Glutamatergic neuron (in vitro differentiated cells): Measurements from ENCODE around the gene IRAG1. TPM values are rescaled to one million over a fixed set of nuclear protein-coding genes. Genes with fewer than 3 reads are reported as not detected.

Source experiments
- DNase-seq: peaks from one replicate; pipeline ENCODE4 v3.0.0; 2022
- H3K27ac Mint-ChIP-seq: one replicate; pipeline ENCODE4 v1.8.0; 2020; ENCODE audit warnings: mild to moderate bottlenecking, mixed read lengths, inconsistent platforms; ENCODE audit not compliant: unreplicated experiment
- H3K27me3 Mint-ChIP-seq: one replicate; pipeline ENCODE4 v1.8.0; 2020; ENCODE audit warnings: mild to moderate bottlenecking, moderate library complexity, mixed read lengths, inconsistent platforms; ENCODE audit not compliant: unreplicated experiment
- H3K36me3 Mint-ChIP-seq: one replicate; pipeline ENCODE4 v1.8.0; 2020; ENCODE audit warnings: mild to moderate bottlenecking, mixed read lengths, inconsistent platforms; ENCODE audit not compliant: unreplicated experiment
- H3K4me1 Mint-ChIP-seq: one replicate; pipeline ENCODE4 v1.8.0; 2020; ENCODE audit warnings: mild to moderate bottlenecking, low read depth, mixed read lengths, inconsistent platforms; ENCODE audit not compliant: unreplicated experiment
- H3K4me3 Mint-ChIP-seq: one replicate; pipeline ENCODE4 v1.8.0; 2020; ENCODE audit warnings: mild to moderate bottlenecking, mixed read lengths, inconsistent platforms; ENCODE audit not compliant: unreplicated experiment
- H3K9me3 Mint-ChIP-seq: one replicate; pipeline ENCODE4 v1.8.0; 2020; ENCODE audit warnings: mild to moderate bottlenecking, moderate library complexity, mixed read lengths, inconsistent platforms; ENCODE audit not compliant: unreplicated experiment
- total RNA-seq: library from RNA; stranded (reverse); fragmentation: NEBNext Ultra II Directional; extraction: Animal tissue kit (Norgen Biotek cat#: 25700); gene quantifications from one replicate; pipeline ENCODE4 v1.2.1, GENCODE V29; 2021; ENCODE audit not compliant: unreplicated experiment
- TF ChIP-seq, protein P1 (sequence below): fragments of 200-600 bp; sonication (generic); IDR thresholded peaks from one replicate; pipeline ENCODE4 v1.5.0; 2021; ENCODE audit not compliant: partially characterized antibody, unreplicated experiment

The IRAG1 gene
- total RNA-seq, 1 donor from 2014 or later, result 4.2 TPM

DNA sequence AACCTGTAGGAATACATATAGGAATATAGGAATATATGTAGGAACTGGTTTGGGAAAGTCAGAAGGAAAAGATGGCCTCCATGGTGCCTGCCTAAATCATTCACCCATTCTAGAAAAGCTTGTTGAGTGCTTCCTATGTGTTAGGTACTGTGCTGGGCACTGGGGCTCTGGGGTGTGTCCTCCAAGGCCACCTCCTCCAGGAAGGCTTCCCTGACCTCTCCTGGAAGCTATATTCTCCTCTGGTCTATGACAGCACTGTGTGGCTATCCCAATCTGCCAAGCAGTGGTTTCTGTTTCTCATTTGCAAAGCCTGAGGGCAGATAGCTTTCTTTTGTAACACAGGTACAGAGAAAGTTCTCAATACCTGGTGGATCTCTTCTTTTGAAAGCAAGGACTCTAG lies 30.2 kb downstream of the IRAG1 start:
- DNase-seq, result no peak
- Mint-ChIP-seq H3K4me3 (no peak overlapping the region), H3K27me3 (peaks cover 2% of the 10 kb centered on the region), H3K27ac (no peak overlapping the region), H3K36me3 (peaks cover 5% of the 10 kb centered on the region), H3K9me3 (peaks cover 1% of the 10 kb centered on the region), H3K4me1 (no peaks in the 10 kb centered on the region)
- TF ChIP-seq, protein P1, sequence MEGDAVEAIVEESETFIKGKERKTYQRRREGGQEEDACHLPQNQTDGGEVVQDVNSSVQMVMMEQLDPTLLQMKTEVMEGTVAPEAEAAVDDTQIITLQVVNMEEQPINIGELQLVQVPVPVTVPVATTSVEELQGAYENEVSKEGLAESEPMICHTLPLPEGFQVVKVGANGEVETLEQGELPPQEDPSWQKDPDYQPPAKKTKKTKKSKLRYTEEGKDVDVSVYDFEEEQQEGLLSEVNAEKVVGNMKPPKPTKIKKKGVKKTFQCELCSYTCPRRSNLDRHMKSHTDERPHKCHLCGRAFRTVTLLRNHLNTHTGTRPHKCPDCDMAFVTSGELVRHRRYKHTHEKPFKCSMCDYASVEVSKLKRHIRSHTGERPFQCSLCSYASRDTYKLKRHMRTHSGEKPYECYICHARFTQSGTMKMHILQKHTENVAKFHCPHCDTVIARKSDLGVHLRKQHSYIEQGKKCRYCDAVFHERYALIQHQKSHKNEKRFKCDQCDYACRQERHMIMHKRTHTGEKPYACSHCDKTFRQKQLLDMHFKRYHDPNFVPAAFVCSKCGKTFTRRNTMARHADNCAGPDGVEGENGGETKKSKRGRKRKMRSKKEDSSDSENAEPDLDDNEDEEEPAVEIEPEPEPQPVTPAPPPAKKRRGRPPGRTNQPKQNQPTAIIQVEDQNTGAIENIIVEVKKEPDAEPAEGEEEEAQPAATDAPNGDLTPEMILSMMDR, result no peak

DNA sequence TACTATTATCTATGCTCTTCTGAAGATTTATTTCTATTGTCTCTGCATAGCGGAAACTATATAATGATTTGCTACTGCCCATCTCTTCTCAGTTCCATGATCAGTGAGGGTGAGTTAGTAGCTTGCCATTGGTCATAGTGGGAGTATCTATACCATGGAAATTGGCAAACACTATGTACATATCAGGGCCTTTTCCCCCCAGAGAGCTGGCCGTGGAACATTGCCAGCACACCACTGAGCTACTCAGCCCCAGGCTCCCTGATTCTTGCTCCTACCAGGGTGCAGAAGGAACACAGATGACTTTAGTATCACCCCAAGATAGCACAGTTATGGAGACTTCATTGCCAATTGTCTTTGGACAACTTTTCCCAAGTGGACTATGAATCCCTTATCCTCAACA lies 33.2 kb downstream of the IRAG1 start:
- Mint-ChIP-seq H3K36me3 (peaks cover 3% of the 10 kb centered on the region), H3K27ac (no peak overlapping the region), H3K4me3 (no peak overlapping the region), H3K9me3 (peaks cover 1% of the 10 kb centered on the region), H3K4me1 (peaks cover 4% of the 10 kb centered on the region), H3K27me3 (peaks cover 2% of the 10 kb centered on the region)
- TF ChIP-seq, protein P1, result no peak
- DNase-seq, result no peak

DNA sequence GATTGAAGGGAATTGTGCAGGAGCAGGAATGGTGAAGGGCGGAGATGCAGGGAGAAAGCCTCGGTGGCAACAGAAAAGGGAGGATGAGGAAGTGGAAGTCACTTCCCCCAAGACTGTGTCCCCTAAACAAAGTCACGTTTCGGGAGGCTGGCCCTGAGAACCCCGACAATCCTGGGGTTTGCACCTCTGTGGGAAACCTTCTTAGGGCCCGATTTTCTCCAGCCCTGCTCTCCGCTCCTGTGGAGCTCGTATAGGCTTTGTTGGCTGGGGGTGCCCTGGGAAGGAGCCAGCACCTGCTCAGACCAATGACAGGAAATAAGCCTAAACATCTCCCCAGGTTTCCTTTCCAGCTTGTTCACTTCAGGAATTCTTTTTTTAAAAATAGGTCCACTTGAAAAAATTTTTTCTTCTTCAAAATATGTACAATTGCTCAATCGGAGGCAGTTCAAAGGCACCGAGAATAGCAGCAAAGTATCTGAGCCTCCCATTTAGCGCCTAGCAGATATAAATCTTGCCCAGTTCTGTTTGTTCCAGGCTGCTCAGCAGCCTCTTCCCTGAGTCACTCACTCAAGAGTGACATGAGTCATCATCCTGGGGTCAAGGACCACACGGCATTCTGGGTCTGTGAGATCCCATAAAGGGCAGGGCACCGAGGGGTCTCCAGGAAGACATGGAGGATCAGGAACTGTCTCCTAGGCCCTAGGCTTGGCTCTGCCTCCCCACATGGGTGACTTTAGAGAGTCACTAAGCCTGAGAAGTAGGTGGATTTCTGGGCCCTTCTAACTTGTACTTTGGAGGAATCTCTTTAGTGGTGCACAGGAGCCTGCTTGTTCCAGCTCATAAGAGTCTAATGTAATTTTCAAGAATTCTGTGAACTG lies 34.0 kb downstream of the IRAG1 start:
- TF ChIP-seq, protein P1, result no peak
- Mint-ChIP-seq H3K36me3 (no peaks in the 10 kb centered on the region), H3K4me3 (no peak overlapping the region), H3K4me1 (peaks cover 4% of the 10 kb centered on the region), H3K9me3 (peaks cover 1% of the 10 kb centered on the region), H3K27me3 (peaks cover 2% of the 10 kb centered on the region), H3K27ac (no peak overlapping the region)
- no peak for DNase-seq

DNA sequence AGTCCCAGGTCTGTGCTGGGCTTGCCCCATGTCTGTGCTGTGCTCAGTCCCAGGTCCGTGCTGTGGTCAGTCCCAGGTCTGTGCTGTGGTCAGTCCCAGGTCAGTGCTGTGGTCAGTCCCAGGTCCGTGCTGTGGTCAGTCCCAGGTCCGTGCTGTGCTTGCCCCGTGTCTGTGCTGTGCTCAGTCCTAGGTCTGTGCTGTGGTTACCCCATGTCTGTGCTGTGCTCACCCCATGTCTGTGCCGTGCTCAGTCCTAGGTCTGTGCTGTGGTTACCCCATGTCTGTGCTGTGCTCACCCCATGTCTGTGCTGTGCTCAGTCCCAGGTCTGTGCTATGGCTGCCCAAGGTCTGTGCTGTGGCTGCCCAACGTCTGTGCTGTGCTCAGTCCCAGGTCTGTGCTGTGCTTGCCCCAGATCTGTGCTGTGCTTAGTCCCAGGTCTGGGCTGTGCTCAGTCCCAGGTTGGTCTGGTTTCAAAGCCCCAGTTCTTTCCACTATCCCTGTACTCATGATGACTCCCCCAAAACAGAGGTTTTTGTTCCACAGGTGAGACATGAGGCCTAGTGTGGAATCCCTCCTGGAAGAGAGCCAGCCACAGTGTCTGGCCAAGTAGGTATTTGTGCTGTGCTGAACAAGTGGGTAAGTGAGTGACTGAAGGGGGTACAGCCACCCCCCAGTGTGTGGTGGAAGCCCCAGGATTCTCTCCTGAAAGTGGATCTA lies 34.8 kb downstream of the IRAG1 start:
- DNase-seq, result no peak
- Mint-ChIP-seq H3K9me3 (no peaks in the 10 kb centered on the region), H3K4me1 (peaks cover 4% of the 10 kb centered on the region), H3K27ac (no peak overlapping the region), H3K4me3 (no peak overlapping the region), H3K27me3 (peaks cover 2% of the 10 kb centered on the region), H3K36me3 (no peaks in the 10 kb centered on the region)
- TF ChIP-seq, protein P1, result no peak
